Renal cortical epithelial cell (primary cell): ENCODE results near the gene EYA3. TPM values are rescaled to one million over a fixed set of nuclear protein-coding genes. Genes with fewer than 3 reads are reported as not detected.
A peak's percentile ranks its signal among the peaks of the same experiment; 100 is the strongest.

Experiments used
- DNase-seq: peaks from one replicate; pipeline ENCODE4 v3.0.0-alpha.2; 2011; ENCODE audit warnings: low read depth
- total RNA-seq: library from RNA; depleted of rRNA; stranded (reverse); fragments of >200 nt; gene quantifications from 2 replicates; pipeline ENCODE4 v1.2.3, GENCODE V29; 2014

EYA3 gene
- total RNA-seq, 1 donor from 2014 or later, result 25.8 TPM

DNA sequence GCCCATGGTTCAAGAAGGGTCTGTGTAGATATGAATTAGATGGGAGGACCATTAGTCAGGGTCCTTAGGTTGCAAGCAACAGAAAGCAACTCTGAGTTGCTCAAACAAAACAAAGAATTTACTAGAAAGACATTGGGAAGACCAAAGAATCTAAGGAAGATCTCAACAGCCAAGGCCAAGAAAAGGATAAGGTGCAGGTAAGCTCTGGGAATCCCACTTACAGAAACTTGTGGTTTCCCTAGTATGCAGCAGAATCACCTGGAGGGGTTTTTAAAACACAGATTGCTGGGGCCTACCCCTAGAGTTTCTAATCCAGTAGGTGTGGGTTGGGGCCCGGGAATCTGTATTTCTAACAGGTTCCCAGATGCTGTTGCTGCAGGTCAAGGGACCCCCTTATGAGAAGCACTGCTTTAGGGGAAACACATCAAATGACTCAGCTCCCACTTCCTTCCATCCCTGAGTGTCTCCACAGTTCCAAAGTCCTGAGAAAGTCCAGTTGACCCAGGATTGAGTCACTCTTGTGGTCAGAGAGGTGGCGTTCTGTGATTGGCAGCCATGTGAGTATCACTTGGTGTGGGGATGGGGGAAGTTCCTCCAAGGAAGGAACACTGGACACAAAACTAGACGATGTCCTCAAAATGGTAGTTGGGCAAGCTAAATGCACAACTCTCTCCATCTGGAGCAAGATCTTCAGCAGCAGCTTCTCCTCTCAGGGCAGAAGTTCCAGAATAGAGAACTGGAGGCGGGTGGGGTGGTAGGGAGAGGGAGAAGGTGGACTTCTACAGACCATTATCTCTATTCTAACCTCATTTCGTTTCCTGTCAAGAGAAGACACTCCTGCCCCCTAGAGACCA, 24.2 kb upstream of the EYA3 start:
- peak; percentile 98 for DNase-seq

DNA sequence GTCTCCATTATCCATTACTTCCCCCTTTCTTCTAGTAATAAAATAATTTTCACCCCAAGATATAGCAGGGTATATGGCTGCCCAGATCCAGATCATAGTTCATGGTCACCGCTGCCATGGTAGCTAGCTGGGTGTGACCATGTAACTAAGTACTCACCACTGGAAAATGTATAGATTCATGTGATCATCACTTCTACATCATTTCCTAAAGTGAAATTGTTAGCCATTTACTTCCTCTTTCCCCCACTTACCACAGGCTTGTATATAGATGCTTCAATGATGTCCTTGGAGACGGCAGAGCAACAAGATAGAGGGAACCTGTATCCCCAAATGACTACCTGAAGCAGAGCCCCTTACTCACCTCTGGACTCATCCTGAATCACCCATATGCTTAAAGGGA, 22.7 kb upstream of the EYA3 start:
- no peak for DNase-seq

DNA sequence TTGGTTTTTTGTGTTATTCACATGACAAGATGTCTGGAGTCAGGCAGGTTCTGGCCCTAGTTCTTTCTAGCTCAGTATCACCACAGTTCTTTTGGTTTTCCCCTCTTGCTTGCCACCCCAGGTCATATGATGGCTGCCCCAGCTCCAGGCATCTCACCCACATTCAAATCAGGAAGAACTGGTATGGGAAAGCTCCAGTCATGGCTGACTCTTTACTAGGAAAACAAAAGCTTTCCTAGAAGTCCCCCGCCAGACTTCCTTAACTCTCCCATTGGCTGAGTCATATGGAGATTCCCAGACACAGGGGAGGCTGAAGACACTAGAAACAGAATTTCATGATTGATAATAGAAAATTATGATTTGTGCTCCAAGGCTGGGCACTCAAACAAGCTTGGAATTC, 22.1 kb upstream of the EYA3 start:
- peak; percentile 70 for DNase-seq

DNA sequence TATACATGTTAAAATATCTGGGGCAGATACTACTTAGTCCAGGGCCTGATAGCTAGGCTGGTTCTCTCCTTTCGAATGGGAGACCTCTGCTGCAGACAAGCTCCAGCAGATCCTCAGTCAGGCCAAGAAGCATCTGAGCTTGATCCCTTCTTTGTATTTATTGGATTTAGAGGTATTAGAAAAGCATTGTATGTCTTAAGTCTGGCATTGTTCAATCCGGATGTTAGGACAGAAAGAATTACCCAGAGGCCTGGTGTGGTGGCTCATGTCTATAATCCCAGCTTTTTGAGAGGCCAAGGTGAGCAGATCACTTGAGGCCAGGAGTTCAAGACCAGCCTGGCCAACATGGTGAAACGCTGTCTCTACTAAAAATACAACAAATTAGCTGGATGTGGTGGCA, 21.2 kb upstream of the EYA3 start:
- DNase-seq, result no peak

DNA sequence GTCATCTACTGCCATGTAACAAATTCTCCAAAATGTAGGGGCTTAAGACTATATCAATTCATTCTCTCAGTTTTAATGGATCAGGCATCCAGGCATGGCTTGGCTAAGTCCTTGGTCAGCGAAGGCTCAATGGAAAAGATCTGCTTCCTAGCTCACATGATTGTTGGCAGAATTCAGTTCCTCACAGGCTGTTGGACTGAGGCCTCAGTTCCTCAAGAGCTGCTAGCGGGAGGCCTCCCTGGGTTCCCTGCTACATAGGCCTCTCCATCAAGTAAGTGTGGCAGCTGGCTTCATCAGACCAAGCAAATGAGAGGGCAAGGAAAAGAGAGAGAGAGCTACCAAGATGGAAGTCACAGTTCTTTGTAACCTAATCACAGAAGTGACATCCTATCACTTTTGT, 19.6 kb upstream of the EYA3 start:
- no peak for DNase-seq

DNA sequence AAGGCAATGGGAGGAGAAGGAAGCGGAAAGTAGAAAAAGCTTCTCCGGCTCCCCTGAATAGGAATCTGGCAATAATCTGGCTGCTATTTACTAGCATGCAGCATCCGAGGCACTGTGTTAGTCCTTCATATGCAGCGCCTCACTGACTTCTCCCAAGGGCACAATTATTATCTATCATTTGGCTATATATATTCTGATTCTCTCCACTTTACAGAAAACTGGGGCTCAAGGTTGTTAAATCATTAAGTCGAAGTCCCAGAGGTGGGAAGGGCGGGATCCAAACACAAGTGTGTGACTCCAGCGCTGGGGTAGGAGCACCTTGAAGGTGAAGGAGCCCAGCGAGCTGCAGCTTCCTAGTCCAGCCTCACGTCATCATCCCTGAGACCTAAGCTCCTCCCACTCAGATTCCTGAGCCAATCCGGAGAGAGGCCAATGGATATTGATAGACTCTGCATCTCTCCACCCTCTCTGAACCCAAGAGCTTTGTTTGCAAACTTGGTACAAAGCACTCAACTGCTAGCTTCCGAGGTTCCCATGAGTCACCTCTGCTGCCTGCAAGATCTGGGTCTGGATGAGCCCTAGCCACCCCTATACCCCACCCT, 16.6 kb upstream of the EYA3 start:
- peak; percentile 89 for DNase-seq

DNA sequence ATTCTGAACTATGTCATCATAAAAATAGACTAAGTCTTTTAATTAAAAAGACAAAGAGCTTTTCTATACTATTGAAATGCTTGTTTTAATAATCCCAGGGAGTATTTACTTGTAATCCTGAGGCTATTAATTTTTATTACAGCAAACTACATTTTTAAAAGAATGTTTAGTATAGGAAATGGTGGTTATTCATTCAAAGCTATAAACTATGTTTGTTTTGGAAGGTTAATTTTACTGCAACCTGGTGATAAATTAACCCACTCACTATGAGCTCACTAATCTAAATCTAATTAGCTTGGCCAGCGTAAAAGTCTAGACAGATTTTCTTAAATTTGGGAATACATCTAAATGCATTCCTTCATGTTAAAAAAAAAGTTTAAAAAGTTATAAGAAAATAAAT, 13.8 kb upstream of the EYA3 start:
- peak; percentile 81 for DNase-seq

DNA sequence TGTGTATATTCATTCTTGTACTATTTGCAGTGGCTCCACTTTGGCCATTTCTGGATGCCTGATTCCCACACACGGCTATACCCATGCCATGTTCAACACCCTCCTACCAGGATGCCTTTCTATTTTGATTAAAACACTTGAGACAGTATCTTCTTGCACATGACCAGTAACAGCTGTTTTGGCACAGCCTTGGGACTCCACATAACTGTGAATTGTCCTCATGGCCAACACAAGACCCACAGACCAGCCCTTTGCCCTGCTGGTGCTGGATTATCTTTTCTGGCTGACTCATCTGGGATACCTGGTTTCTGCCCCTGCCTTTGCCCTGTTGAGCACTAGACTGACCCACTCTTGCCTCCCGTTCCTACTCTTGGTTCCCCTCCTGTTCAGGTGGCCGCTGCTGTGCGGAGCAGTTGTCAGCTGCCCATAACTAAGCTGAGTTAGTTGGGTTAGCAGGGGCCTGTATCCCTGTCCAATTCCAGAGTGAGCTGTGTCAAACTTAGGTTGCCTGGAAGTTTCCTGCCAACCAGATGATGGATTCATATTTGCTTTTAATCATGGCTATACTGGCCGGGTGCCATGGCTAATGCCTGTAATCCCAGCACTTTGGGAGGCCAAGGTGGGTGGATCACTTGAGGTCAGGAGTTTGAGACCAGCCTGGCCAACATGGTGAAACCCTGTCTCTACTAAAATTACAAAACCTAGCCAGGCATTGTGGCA, 10.8 kb upstream of the EYA3 start:
- DNase-seq, result no peak

DNA sequence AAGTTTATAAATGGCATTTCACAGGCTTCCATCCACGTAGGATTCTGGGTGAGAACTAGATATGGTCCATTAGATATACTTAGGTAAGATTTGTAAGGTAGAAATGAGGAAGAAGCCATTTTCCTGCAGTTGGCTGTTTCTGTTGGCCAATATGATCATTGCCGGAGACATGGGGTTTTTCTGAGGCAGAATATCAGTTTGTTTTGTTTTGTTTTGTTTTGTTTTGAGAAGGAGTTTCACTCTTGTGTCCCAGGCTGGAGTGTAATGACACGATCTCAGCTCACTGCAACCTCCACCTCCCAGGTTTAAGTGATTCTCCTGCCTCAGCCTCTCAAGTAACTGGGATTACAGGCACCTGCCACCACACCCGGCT, 8.7 kb upstream of the EYA3 start:
- DNase-seq, result no peak

DNA sequence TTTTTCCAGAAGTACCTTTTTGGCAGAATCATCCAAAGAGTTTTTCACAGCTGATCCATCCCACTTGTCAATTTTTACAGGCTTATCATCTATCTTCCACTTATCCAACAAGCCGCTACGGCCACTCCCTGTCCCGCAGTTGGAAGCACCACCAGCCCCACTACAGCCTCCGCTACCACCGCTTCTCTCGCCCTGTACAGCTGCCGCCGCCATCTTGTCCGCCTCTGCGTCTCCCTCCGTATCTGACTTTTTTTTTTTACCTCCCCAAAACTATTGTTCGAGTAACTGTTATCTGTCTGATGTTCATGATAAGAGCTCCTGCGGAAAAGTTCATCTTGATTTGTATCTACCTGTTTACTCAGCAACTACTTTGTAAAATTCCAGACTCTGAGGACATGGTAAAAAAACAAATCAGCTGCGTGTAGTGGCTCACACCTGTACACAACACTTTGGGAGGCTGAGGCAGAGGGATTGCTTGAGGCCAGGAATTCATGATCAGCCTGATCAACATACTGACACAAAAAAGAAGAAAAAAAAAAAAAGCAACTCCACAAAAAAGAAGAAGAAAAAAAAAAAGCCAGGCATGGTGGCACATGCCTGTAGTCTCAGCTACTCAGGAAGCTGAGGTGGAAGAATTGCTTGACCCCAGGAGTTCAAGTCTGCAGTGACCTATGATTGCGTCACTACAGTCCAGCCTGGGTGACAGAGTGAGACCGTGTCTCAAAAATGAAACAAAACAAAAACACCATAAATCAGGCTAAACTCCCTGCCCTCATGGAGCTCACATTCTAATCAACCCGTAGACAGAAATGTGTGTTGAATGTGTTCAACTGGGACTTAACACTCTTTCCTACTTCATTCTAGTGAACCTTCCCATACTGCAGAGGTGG, 8.0 kb upstream of the EYA3 start:
- no peak for DNase-seq

DNA sequence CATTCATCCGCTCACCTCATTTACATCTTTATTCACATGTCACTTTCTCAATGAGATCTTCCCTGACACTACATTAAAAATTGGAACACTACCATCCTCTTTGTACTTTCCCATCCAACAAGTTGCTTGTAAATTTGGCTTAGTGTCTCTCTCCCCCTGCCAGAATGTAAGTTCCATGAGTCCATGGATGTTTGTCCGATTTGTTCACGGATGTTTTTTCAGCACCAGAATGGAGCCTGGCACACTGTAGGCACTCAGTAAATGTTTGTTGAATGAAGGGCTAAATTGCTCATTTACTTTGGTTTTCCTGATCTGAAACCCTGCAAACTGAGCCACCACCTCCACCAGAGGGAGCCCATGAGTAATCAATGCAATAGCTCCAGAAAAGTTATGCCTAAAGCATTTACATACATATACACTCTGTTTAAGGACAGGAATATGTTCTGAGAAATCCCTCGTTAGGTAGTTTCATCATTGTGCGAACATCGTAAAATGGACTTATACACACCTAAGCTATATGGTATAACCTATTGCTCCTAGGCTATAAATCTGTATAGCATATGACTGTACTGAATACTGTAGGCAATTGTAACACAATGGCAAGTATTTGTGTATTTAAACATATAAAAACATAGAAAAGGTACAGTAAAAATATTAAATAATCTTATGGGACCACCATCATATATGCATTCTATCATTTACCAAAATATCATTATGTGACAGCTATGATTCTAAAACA, 2.8 kb upstream of the EYA3 start:
- peak; percentile 69 for DNase-seq

DNA sequence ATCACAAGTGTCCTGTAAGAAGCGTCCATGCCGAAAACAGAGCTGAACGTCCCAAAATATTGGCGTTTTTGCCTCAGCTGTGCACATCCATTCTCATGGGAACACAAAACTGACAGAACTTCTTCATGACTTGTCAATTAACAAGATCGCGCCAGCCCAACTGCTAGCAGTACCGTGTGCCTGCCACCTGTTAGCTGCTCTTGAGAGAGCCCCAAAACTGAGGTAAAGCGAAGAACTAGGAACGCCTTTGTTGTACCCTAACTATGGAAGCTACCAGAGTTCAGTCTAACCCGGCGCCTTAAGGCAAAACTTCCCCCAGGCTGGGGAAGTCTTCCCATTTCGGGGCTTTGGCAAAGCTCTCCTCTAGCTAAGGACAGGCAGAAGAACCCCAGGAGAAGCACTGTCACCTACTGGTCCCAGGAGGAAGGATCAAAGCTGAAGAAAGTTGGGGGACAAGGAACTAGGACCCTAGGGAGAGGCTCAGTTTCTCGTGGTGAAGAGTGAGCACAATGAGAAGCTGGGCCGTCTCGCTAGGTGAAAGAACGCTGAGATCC, 719 bp downstream of the EYA3 start:
- no peak for DNase-seq

DNA sequence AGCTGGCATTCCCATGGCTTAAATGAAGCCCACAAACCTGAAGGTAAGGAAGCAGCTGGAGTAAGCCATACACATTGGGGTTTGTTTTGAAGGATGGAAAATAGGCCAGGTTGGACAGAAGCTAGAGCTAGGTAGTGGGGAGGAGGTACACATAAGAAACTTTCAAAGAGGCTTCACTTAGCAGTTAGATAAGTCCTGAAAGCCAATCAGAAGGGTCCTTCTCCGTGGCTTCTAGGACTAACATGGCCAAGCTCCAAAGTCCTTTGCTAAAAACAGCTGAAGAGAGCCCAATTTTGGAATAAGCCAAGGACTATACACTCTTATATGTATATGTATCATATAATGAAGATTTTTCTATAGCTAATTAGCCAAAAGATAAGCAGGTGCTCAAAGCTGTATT, 1.8 kb downstream of the EYA3 start:
- DNase-seq, result no peak

DNA sequence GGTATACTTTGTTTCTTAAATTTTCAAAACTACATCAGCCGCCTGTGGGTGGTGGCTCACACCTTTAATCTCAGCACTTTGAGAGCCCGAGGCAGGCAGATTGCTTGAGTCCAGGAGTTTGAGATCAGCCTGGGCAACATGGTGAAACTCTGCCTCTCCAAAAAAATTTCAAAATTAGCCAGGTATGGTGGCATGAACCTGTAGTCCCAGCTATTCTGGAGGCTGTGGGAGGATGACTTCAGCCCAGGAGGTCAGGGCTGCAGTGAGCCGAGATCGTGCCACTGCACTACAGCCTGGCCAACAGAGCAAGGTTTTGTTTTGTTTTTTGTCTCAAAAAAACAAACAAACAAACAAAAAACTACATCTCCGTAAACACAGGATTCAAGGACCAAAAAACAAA, 3.3 kb downstream of the EYA3 start:
- no peak for DNase-seq

DNA sequence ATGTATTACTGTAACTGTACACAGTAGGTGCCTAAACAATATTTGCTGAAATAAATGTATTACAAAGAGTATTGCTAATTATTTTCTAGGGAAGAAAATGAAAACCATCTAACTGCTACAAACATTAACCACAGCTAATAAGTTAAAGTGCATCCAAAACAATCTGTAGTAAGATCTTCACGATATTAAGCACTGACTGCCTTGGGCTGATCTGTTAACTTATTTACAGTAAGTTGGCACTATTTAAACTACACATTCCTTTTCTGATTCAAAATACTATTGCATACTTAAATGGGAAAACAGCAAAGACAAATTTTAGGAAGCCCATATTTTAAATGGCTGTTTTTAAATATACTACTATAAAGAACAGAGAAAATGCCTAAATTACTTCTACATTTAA, 4.5 kb downstream of the EYA3 start:
- DNase-seq, result peak; percentile 69

DNA sequence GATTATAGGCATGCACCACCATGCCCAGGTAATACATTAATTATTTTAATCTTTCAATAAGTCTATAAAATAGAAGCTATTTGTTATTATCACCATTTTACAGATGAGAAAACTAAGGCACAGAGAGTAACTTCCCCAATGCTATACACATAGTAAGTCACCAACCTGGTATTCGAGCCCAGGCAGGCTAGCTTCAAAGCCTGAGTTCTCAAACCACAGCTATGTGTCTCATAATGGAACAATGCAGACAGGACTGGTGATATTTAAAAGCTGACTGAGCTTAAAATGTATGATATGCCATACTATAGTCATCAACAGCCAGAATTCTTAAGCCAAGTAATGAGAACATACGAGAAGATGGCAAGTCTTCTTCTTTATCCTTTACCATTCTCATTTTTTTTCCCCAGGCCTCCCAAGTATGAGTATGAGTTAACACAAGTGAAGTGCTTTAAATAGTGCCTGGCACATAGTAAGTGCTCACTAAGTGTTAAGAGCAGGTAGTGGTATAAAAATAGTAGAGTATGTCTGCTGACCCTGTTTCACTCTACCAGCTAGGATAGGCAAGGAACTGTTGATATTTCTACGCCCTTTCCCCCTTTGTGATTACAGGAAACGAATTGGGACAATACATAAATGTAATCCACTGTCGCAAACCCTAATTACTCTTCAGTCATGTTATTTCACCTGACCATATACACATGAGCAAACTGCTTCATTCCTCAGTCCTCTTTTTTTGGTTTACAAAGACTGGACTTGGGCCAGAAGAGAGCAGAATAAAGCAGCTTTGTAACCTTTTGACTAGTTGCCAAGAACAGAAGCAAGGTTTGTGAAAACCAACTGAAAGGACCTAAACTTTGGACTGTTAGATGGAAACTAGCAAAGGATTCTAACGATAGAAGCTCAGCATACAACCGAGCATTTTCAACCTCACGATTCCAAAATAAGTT, 9.5 kb downstream of the EYA3 start:
- DNase-seq, result peak; percentile 91

DNA sequence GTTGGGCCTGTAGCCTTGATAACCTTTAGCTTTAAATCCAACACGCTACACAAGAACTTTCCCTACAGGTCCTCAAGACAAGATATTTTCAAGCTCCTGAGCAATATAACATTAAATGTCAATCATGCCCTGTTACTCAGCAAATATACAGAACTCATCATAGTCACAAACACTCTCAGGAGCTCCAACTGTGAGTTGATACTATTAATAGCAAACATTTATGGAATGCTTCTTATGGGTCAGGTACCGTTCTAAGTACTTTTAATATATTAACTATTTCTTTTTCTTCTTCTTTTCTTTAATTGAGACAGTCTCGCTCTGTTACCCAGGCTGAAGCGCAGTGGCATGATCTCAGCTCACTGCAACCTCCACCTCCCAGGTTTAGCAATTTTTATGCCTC, 10.1 kb downstream of the EYA3 start:
- peak; percentile 85 for DNase-seq

DNA sequence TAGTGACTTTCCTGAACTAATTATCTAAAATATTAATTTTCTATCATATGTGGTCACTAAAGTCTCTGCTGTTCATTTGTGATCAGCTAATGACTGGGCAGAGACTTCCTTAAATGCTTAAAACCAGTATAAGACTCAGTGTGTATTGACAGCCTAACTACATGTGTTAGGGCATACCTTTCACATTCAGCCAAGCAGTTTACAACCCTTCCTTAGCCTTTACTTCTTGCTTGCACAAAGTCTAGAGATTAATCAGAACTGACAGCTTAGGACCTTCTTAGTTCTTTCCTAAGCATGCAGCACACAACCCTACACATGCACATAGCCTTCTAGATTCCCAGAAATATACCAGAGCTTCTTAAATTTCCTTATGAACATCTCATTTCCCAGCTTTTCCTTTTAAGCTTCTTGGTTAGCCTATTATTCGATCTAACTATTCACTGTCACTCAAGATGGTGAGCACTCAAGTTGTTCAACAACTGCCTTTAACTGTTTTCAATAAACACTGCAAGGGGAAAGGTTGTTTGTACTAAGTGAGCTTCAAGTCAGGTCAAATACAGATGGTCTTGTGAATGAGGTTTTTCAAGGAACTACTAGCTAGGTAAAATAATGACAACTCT, 13.4 kb downstream of the EYA3 start:
- DNase-seq, result no peak

DNA sequence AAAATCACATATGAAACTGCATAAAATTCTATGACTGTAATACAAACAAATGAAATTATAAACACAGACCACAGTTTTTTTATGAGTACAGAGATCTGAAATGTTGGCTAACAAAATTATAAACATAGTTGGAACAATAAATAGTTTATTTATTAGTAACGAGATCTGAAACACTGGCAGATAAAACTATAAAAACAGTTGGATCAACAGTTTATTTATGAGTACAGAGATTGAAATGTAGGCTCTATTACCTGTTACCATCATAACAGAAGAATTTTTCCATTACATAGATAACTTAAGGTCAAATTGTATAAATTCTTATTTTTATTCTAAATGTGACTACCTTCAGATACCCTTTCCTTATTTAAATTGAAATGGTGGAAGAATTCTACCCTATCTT, 14.5 kb downstream of the EYA3 start:
- DNase-seq, result no peak
